ENCODE data around the gene RPL41. TPM values are rescaled to one million over a fixed set of nuclear protein-coding genes. Genes with fewer than 3 reads are reported as not detected.
A peak's percentile ranks its signal among the peaks of the same experiment; 100 is the strongest.

The RPL41 gene
- total and polyA plus RNA-seq, 10 of the 15 experiments (the other 5 are each of a cell fraction or from before 2014, with no cell fraction given) = 4,144 to 19,112 (median 8,004) TPM

- no peak for TF ChIP-seq REST (IDR thresholded peaks at IDR 0.05; ENCODE audit: low read depth, low read length)
- TF ChIP-seq SUZ12 (IDR thresholded peaks at IDR 0.05; ENCODE audit: unreplicated experiment) = no peak
- TF ChIP-seq CREM (IDR thresholded peaks at IDR 0.05; ENCODE audit: low read depth) = peak; percentile 91
- no peak for TF ChIP-seq USF2 (IDR thresholded peaks at IDR 0.05; ENCODE audit: borderline replicate concordance, low read depth, low read length)
- no peak for TF ChIP-seq EED (IDR thresholded peaks at IDR 0.05; ENCODE audit: low read depth)
- TF ChIP-seq TCF3 (IDR thresholded peaks at IDR 0.05; ENCODE audit: borderline replicate concordance, insufficient read depth, low read depth, low read length) = 0 out of 2 replicates have a peak, but pooled peaks have one; percentile 49
- TF ChIP-seq STAT1 (conservative IDR thresholded peaks at IDR 0.05) = peak; percentile 87; the same call in 1 of the 2 replicates
- TF ChIP-seq PBX3 (IDR thresholded peaks at IDR 0.05; ENCODE audit: insufficient replicate concordance, low read depth, low read length) = peak; percentile 73
- TF ChIP-seq SREBF2 (IDR thresholded peaks at IDR 0.05; ENCODE audit: low read length) = peak; percentile 59; the same call in 1 of the 2 replicates
- TF ChIP-seq TCF12 (IDR thresholded peaks at IDR 0.05; ENCODE audit: low read depth, low read length) = peak; percentile 64; the same call in 1 of the 2 replicates
- peak; percentile 61 for TF ChIP-seq IRF4 (IDR thresholded peaks at IDR 0.05; ENCODE audit: low read depth, low read length)
- peak; percentile 35; the same call in 1 of the 2 replicates for TF ChIP-seq CEBPZ (IDR thresholded peaks at IDR 0.05; ENCODE audit: low read depth, low read length)
- no peak for TF ChIP-seq RAD21 (IDR thresholded peaks at IDR 0.05; ENCODE audit: insufficient read depth, low read depth, low read length)
- TF ChIP-seq YBX1 (IDR thresholded peaks at IDR 0.05) = no peak
- peak; percentile 97 for TF ChIP-seq SMAD5 (IDR thresholded peaks at IDR 0.05; ENCODE audit: low read depth)
- peak; percentile 99 for TF ChIP-seq POLR2AphosphoS2 (IDR thresholded peaks at IDR 0.05; ENCODE audit: low read depth, low read length)
- peak; percentile 52; the same call in 1 of the 2 replicates for TF ChIP-seq ATF3 (IDR thresholded peaks at IDR 0.05; ENCODE audit: borderline replicate concordance, extremely low read depth, low read depth, low read length)
Measured at GRCh38 chr12:56117778-56118687, 1.6 kb downstream of the RPL41 start, which contains the start of gene ZC3H10 (continued).
